GM12878 (cell line): ENCODE results near the gene MICB. TPM values are rescaled to one million over a fixed set of nuclear protein-coding genes. Genes with fewer than 3 reads are reported as not detected.
A peak's percentile ranks its signal among the peaks of the same experiment; 100 is the strongest.

Source experiments
- ATAC-seq: fragments of 200-7000 bp; cut with Tn5 transposase; 3 replicates; pipeline ENCODE4 v1.9.1; 2020; ENCODE audit warnings: mild to moderate bottlenecking, moderate library complexity
- BruUV-seq: library from RNA; stranded (reverse); fragments of 400-500 nt; replicated peaks from 2 replicates; lab custom pipeline; 2021; lab: Mats Ljungman, UMichigan
- CTCF ChIA-PET: fragments of 300-600 bp; sonication (Branson Sonifier 250); formaldehyde crosslinking; extraction: SDS; loops from one replicate; lab custom pipeline; 2021; ENCODE audit warnings: inconsistent platforms; lab: Yijun Ruan, JAX
- POLR2A ChIA-PET: fragments of 350-600 bp; formaldehyde crosslinking; extraction: SDS; loops from one replicate; lab custom pipeline; 2021; ENCODE audit warnings: inconsistent platforms; lab: Charles Lee
- RAD21 ChIA-PET: fragments of 300-600 bp; sonication (Branson Sonifier 250); formaldehyde crosslinking; loops from one replicate; lab custom pipeline; 2023; ENCODE audit warnings: antibody characterized with exemption; ENCODE audit not compliant: unreplicated experiment; lab: Charles Lee
- SMC1A ChIA-PET: fragments of 300-600 bp; sonication (Branson Sonifier 250); formaldehyde crosslinking; loops from one replicate; lab custom pipeline; 2023; ENCODE audit not compliant: unreplicated experiment, uncharacterized antibody; lab: Charles Lee
- DNase-seq: peaks from one replicate; pipeline ENCODE4 v3.0.0-alpha.2; 2011; ENCODE audit warnings: low read depth, low spot score
- FAIRE-seq: peaks from 3 replicates; lab custom pipeline; 2011; peaks lifted over from hg19 to GRCh38; lab: Jason Lieb, UNC
- H2AFZ ChIP-seq: 2 replicates; pipeline ENCODE4 v1.6.0; 2011; ENCODE audit warnings: low read depth, low read length, control low read depth; ENCODE audit not compliant: control insufficient read depth
- H3K27ac ChIP-seq: 2 replicates; pipeline ENCODE4 v1.5.1; 2011; ENCODE audit warnings: control low read depth; ENCODE audit not compliant: control insufficient read depth, insufficient read depth
- H3K27me3 ChIP-seq, 2 experiments: replicated peaks in 1 of 2; 2 replicates each; pipeline versions ENCODE4 v1.6.0 to v1.6.1; 2011; ENCODE audit warnings: low read length in 1 of 2; ENCODE audit not compliant: control insufficient read depth in 2 of 2, insufficient read depth in 2 of 2
- H3K36me3 ChIP-seq, 2 experiments: 2 replicates each; pipeline ENCODE4 v1.5.1; 2011; ENCODE audit warnings: low read length in 1 of 2; ENCODE audit not compliant: control insufficient read depth in 2 of 2, insufficient read depth in 2 of 2
- H3K4me1 ChIP-seq: 2 replicates; pipeline ENCODE4 v1.6.1; 2011; ENCODE audit warnings: mild to moderate bottlenecking, low read length, moderate library complexity, mixed read lengths; ENCODE audit not compliant: control insufficient read depth, insufficient read depth
- H3K4me2 ChIP-seq: 2 replicates; pipeline ENCODE4 v1.6.0; 2011; ENCODE audit warnings: control low read depth; ENCODE audit not compliant: control insufficient read depth, insufficient read depth
- H3K4me3 ChIP-seq: fragments of 200-600 bp; sonication (generic); 2 replicates; pipeline ENCODE4 v1.5.1; 2016
- H3K79me2 ChIP-seq: 2 replicates; pipeline ENCODE4 v1.6.0; 2011; ENCODE audit warnings: low read length; ENCODE audit not compliant: control insufficient read depth, insufficient read depth
- H3K9ac ChIP-seq: 2 replicates; pipeline ENCODE4 v1.8.0; 2011; ENCODE audit warnings: low read length, control low read depth, mixed read lengths; ENCODE audit not compliant: control insufficient read depth, insufficient read depth
- H3K9me3 ChIP-seq: replicated peaks from 3 replicates; pipeline ENCODE4 v1.5.1; 2011; ENCODE audit warnings: mild to moderate bottlenecking, low read length; ENCODE audit not compliant: control insufficient read depth, insufficient read depth
- H4K20me1 ChIP-seq: 2 replicates; pipeline ENCODE4 v1.6.0; 2011; ENCODE audit not compliant: control insufficient read depth, insufficient read depth
- ATF3 ChIP-seq: IDR thresholded peaks from 2 replicates; pipeline ENCODE4 v1.6.1; 2011; ENCODE audit warnings: low read depth, mild to moderate bottlenecking, low read length, moderate library complexity, borderline replicate concordance; ENCODE audit errors: extremely low read depth
- CUX1 ChIP-seq: IDR thresholded peaks from 2 replicates; pipeline ENCODE4 v1.6.1; 2012; ENCODE audit warnings: improper control_type of control experiment, low read depth, low read length; ENCODE audit not compliant: insufficient replicate concordance
- EGR1 ChIP-seq, 2 experiments: IDR thresholded peaks; 1 replicate in 1 of 2; 2 replicates in 1 of 2; pipeline ENCODE4 v1.6.1; 2011 to 2012; ENCODE audit warnings: low read depth in 2 of 2, low read length in 2 of 2, borderline replicate concordance in 1 of 2, mild to moderate bottlenecking in 1 of 2, moderate library complexity in 1 of 2
- IKZF1 ChIP-seq: fragments of 450-650 bp; conservative IDR thresholded peaks from 2 replicates; pipeline ENCODE4 v1.6.1; 2017; ENCODE audit warnings: antibody characterized with exemption, mild to moderate bottlenecking
- IKZF2 ChIP-seq, 2 experiments: fragments of 450-650 bp; IDR thresholded peaks; 2 replicates each; pipeline ENCODE4 v1.6.1; 2017; ENCODE audit warnings: mild to moderate bottlenecking in 2 of 2, moderate library complexity in 2 of 2
- KDM1A ChIP-seq: fragments of 200-600 bp; sonication (generic); IDR thresholded peaks from 2 replicates; pipeline ENCODE4 v1.6.1; 2016; ENCODE audit warnings: borderline replicate concordance
- PAX5 ChIP-seq: IDR thresholded peaks from 2 replicates; pipeline ENCODE4 v1.6.1; 2011; ENCODE audit warnings: low read depth, low read length, borderline replicate concordance
- POLR2AphosphoS5 ChIP-seq: IDR thresholded peaks from 2 replicates; pipeline ENCODE4 v1.6.1; 2011; ENCODE audit warnings: mild to moderate bottlenecking, low read length, inconsistent platforms
- RB1 ChIP-seq: fragments of 450-650 bp; formaldehyde crosslinking; IDR thresholded peaks from 2 replicates; pipeline ENCODE4 v1.6.1; 2017; ENCODE audit warnings: mild to moderate bottlenecking, borderline replicate concordance
- RBBP5 ChIP-seq: fragments of 200-600 bp; sonication (generic); conservative IDR thresholded peaks from 2 replicates; pipeline ENCODE4 v1.6.1; 2016
- SP1 ChIP-seq: IDR thresholded peaks from one replicate; pipeline ENCODE4 v1.6.1; 2011; ENCODE audit warnings: low read depth, low read length
- ZBTB11 ChIP-seq: fragments of 450-650 bp; formaldehyde crosslinking; IDR thresholded peaks from 2 replicates; pipeline ENCODE4 v1.5.0; 2022; ENCODE audit warnings: mild to moderate bottlenecking, missing genetic modification characterization
- ZZZ3 ChIP-seq: IDR thresholded peaks from 2 replicates; pipeline ENCODE4 v1.6.1; 2011; ENCODE audit warnings: low read depth; ENCODE audit not compliant: control insufficient read depth, insufficient read length
- WGBS: methylation state at CpG from one replicate; pipeline ENCODE4 v1.1.6; 2016; ENCODE audit warnings: low lambda C conversion rate; ENCODE audit not compliant: insufficient replicate concordance, insufficient coverage; ENCODE audit errors: missing lambda C conversion rate; 5-methylcytosine and 5-hydroxymethylcytosine counted together
- in situ Hi-C: fragments of 300-500 bp; cut with MboI; formaldehyde crosslinking; loops from 9 replicates; pipeline ENCODE4 v1.14.3; 2018; ENCODE audit warnings: mixed read lengths
- intact Hi-C: fragments of 100-400 bp; cut with micrococcal nuclease; formaldehyde crosslinking; loops from one replicate; pipeline ENCODE4 v1.14.2; 2022; ENCODE audit not compliant: unreplicated experiment
- polyA plus RNA-seq, 11 experiments: library from polyadenylated mRNA; depleted of rRNA in 4 of 11; unstranded in 6 of 11; stranded (reverse) in 5 of 11; fragments of >200 nt; fragmentation: Nextera tagmentation in 4 of 11; fragmentation: Illumina TruSeq in 1 of 11; extraction: Ambion mirVana in 4 of 11; extraction: Trizol in 1 of 11; gene quantifications; 1 replicate in 1 of 11; 2 replicates in 10 of 11; pipeline versions ENCODE4 v1.2.1 to v1.2.3, GENCODE V29; 2011 to 2016; ENCODE audit warnings: inconsistent platforms in 2 of 11, missing spikeins in 2 of 11, low read depth in 1 of 11
- total RNA-seq, 4 experiments: library from RNA; depleted of rRNA in 3 of 4; stranded (reverse); fragments of >200 nt in 3 of 4; fragmentation: Illumina TruSeq in 1 of 4; extraction: Trizol in 1 of 4; gene quantifications; 2 replicates each; pipeline versions ENCODE4 v1.2.1 to v1.2.3, GENCODE V29; 2013 to 2021

MICB gene
- total and polyA plus RNA-seq, 10 of the 15 experiments (the other 5 are each of a cell fraction or from before 2014, with no cell fraction given) = 9.0 to 37.1 (median 17.8) TPM

GRCh38 chr6:31462964-31463870 is 34.7 kb upstream of the MICB start:
- Histone ChIP-seq H3K4me3 (peak overlapping the region; percentile 98), H4K20me1 (peaks cover 6% of the 10 kb centered on the region), H3K79me2 (peaks cover 44% of the 10 kb centered on the region), H3K27me3 (no peaks in the 10 kb centered on the region), H3K9me3 (no peaks in the 10 kb centered on the region), H3K9ac (peak overlapping the region; percentile 95), H3K4me2 (peak overlapping the region; percentile 98), H3K27ac (peak overlapping the region; percentile 89), H2AFZ (peak overlapping the region; percentile 78), H3K36me3 (peaks cover 0 to 5% of the 10 kb centered on the region in 2 experiments; a peak in 3 of 4 replicates), H3K4me1 (peaks cover 11% of the 10 kb centered on the region)
- ATAC-seq (peak; percentile 92), FAIRE-seq (peak; percentile 92), DNase-seq (peak; percentile 96)
- in situ Hi-C loops (no loop called here), intact Hi-C loops (no loop called here)
- CTCF ChIA-PET = interaction anchor here (0.7 to 2.5 kb wide), 11 partner anchors 11 to 232 kb away, joined by 3 to 17 read pairs (median 4); partner anchors contain the start of gene DDX39B
- SMC1A ChIA-PET = interaction anchor here (0.9 to 1.4 kb wide), 8 partner anchors 11 to 88 kb away, joined by 3 to 5 read pairs (median 4); no protein-coding TSS in a partner anchor
- WGBS = 1% methylated on average over 29 of the region's 29 CpGs
- TSS peak; percentile 83 for BruUV-seq
- POLR2A ChIA-PET = interaction anchor here (0.6 to 2.2 kb wide), 14 partner anchors 11 to 418 kb away, joined by 3 to 7 read pairs (median 4); partner anchors contain the start of genes CLIC1, MICB and TNF
- RAD21 ChIA-PET = interaction anchor here (0.7 to 1.2 kb wide), 6 partner anchors 11 to 135 kb away, joined by 3 to 6 read pairs (median 4); no protein-coding TSS in a partner anchor
- TF ChIP-seq POLR2AphosphoS5 = peak; percentile 99
- TF ChIP-seq IKZF1 = peak; percentile 85
- TF ChIP-seq KDM1A = no peak
- no peak for TF ChIP-seq ZZZ3
- no peak; the same call in 1 of the 2 replicates for TF ChIP-seq PAX5
- no peak for TF ChIP-seq EGR1 (IDR thresholded peaks at IDR 0.05; ENCODE audit: borderline replicate concordance in 1 of 2, low read depth in 2 of 2, low read length in 2 of 2)
- TF ChIP-seq RBBP5 = no peak
- no peak for TF ChIP-seq ATF3
- TF ChIP-seq CUX1 = no peak
- TF ChIP-seq RB1 = no peak
- TF ChIP-seq IKZF2 (IDR thresholded peaks at IDR 0.05) = peak; percentile 83 to 90
- no peak for TF ChIP-seq ZBTB11
- TF ChIP-seq SP1 = peak; percentile 81
